Measurements from ENCODE around the gene HCN2.
"Not testable (repeated sequence)": the region's sequence is repeated elsewhere in the genome, so short reads cannot be mapped to it uniquely, and the experiment has no call there.

HCN2 gene

GRCh38 chr19:605061-605971 lies 15.6 kb downstream of the HCN2 start:
- ATAC-seq (replicated peaks; ENCODE audit: extremely low read depth, poor library complexity, severe bottlenecking): not testable (repeated sequence)

GRCh38 chr19:607301-608154 lies 17.8 kb downstream of the HCN2 start:
- DNase-seq (ENCODE audit: low spot score in 2 of 2): no peak
- Mint-ChIP-seq H3K36me3 (ENCODE audit: insufficient read depth) (peaks cover 8% of the 10 kb centered on the region), H3K27ac (ENCODE audit: low read depth) (no peak overlapping the region), H3K4me1 (peaks cover 17% of the 10 kb centered on the region), H3K9me3 (no peaks in the 10 kb centered on the region), H3K27me3 (no peaks in the 10 kb centered on the region), H3K4me3 (no peak overlapping the region)
- no peak for ATAC-seq (replicated peaks; ENCODE audit: extremely low read depth, poor library complexity, severe bottlenecking)

More at GRCh38 chr19:605061-605971, 15.6 kb downstream of the HCN2 start:
- not testable (repeated sequence) for DNase-seq (ENCODE audit: low spot score in 2 of 2); H3K36me3 Mint-ChIP-seq (ENCODE audit: insufficient read depth); H3K4me1 Mint-ChIP-seq; H3K9me3 Mint-ChIP-seq; H3K27ac Mint-ChIP-seq (ENCODE audit: low read depth); H3K27me3 Mint-ChIP-seq; H3K4me3 Mint-ChIP-seq

GRCh38 chr19:608155-609003 lies 18.7 kb downstream of the HCN2 start:
- peaks cover 8% of the 10 kb centered on the region for H3K36me3 Mint-ChIP-seq (ENCODE audit: insufficient read depth)
- ATAC-seq (replicated peaks; ENCODE audit: extremely low read depth, poor library complexity, severe bottlenecking): no peak
- H3K9me3 Mint-ChIP-seq: no peaks in the 10 kb centered on the region
- H3K27ac Mint-ChIP-seq (ENCODE audit: low read depth): no peak overlapping the region
- no peak overlapping the region for H3K4me3 Mint-ChIP-seq
- no peak for DNase-seq (ENCODE audit: low spot score in 2 of 2)
- peaks cover 17% of the 10 kb centered on the region for H3K4me1 Mint-ChIP-seq
- H3K27me3 Mint-ChIP-seq: no peaks in the 10 kb centered on the region

- H3K36me3 Mint-ChIP-seq (ENCODE audit: insufficient read depth): peaks cover 6% of the 10 kb centered on the region
- peaks cover 17% of the 10 kb centered on the region for H3K4me1 Mint-ChIP-seq
- no peak overlapping the region for H3K27ac Mint-ChIP-seq (ENCODE audit: low read depth)
- DNase-seq (ENCODE audit: low spot score in 2 of 2) (no peak), ATAC-seq (replicated peaks; ENCODE audit: extremely low read depth, poor library complexity, severe bottlenecking) (no peak)
- no peak overlapping the region for H3K4me3 Mint-ChIP-seq
- no peaks in the 10 kb centered on the region for H3K9me3 Mint-ChIP-seq
- no peaks in the 10 kb centered on the region for H3K27me3 Mint-ChIP-seq
Observed at GRCh38 chr19:609004-609346, 19.3 kb downstream of the HCN2 start.

GRCh38 chr19:610071-610800 lies 20.6 kb downstream of the HCN2 start:
- Mint-ChIP-seq H3K4me3 (peak overlapping the region; percentile 81), H3K4me1 (peaks cover 17% of the 10 kb centered on the region), H3K27ac (ENCODE audit: low read depth) (peak overlapping the region; percentile 83), H3K36me3 (ENCODE audit: insufficient read depth) (peaks cover 8% of the 10 kb centered on the region), H3K9me3 (no peaks in the 10 kb centered on the region), H3K27me3 (no peaks in the 10 kb centered on the region)
- peak in 1 of 2 donors; percentile 25 for DNase-seq (ENCODE audit: low spot score in 2 of 2)
- peak; percentile 37 for ATAC-seq (replicated peaks; ENCODE audit: extremely low read depth, poor library complexity, severe bottlenecking)

- Mint-ChIP-seq H3K27me3 (no peaks in the 10 kb centered on the region), H3K4me1 (peaks cover 17% of the 10 kb centered on the region), H3K9me3 (no peaks in the 10 kb centered on the region), H3K4me3 (peak overlapping the region; percentile 81), H3K36me3 (ENCODE audit: insufficient read depth) (peaks cover 10% of the 10 kb centered on the region), H3K27ac (ENCODE audit: low read depth) (peak overlapping the region; percentile 83)
- ATAC-seq (replicated peaks; ENCODE audit: extremely low read depth, poor library complexity, severe bottlenecking): peak; percentile 64
- DNase-seq (ENCODE audit: low spot score in 2 of 2): peak in 1 of 2 donors; percentile 43
Observed at GRCh38 chr19:610801-611480, 21.3 kb downstream of the HCN2 start.

GRCh38 chr19:611481-611868 lies 21.8 kb downstream of the HCN2 start:
- Mint-ChIP-seq H3K9me3 (no peaks in the 10 kb centered on the region), H3K36me3 (ENCODE audit: insufficient read depth) (peaks cover 10% of the 10 kb centered on the region), H3K27me3 (no peaks in the 10 kb centered on the region), H3K27ac (ENCODE audit: low read depth) (peak overlapping the region; percentile 83), H3K4me3 (peak overlapping the region; percentile 81), H3K4me1 (peaks cover 17% of the 10 kb centered on the region)
- DNase-seq (ENCODE audit: low spot score in 2 of 2) (no peak), ATAC-seq (replicated peaks; ENCODE audit: extremely low read depth, poor library complexity, severe bottlenecking) (peak; percentile 71)

- Mint-ChIP-seq H3K36me3 (ENCODE audit: insufficient read depth) (peaks cover 14% of the 10 kb centered on the region), H3K27me3 (no peaks in the 10 kb centered on the region), H3K27ac (ENCODE audit: low read depth) (no peak overlapping the region), H3K4me1 (peaks cover 17% of the 10 kb centered on the region), H3K9me3 (no peaks in the 10 kb centered on the region), H3K4me3 (no peak overlapping the region)
- ATAC-seq (replicated peaks; ENCODE audit: extremely low read depth, poor library complexity, severe bottlenecking) (no peak), DNase-seq (ENCODE audit: low spot score in 2 of 2) (no peak)
Observed at GRCh38 chr19:612941-613340, 23.3 kb downstream of the HCN2 start.

- no peaks in the 10 kb centered on the region for H3K9me3 Mint-ChIP-seq
- H3K27me3 Mint-ChIP-seq: no peaks in the 10 kb centered on the region
- peaks cover 21% of the 10 kb centered on the region for H3K36me3 Mint-ChIP-seq (ENCODE audit: insufficient read depth)
- DNase-seq (ENCODE audit: low spot score in 2 of 2): no peak
- peaks cover 17% of the 10 kb centered on the region for H3K4me1 Mint-ChIP-seq
- no peak overlapping the region for H3K27ac Mint-ChIP-seq (ENCODE audit: low read depth)
- no peak for ATAC-seq (replicated peaks; ENCODE audit: extremely low read depth, poor library complexity, severe bottlenecking)
- H3K4me3 Mint-ChIP-seq: peak overlapping the region; percentile 19
Observed at GRCh38 chr19:613732-614567, 24.3 kb downstream of the HCN2 start.

- H3K9me3 Mint-ChIP-seq: no peaks in the 10 kb centered on the region
- H3K4me3 Mint-ChIP-seq: peak overlapping the region; percentile 34
- peaks cover 24% of the 10 kb centered on the region for H3K36me3 Mint-ChIP-seq (ENCODE audit: insufficient read depth)
- H3K4me1 Mint-ChIP-seq: peaks cover 11% of the 10 kb centered on the region
- no peak overlapping the region for H3K27ac Mint-ChIP-seq (ENCODE audit: low read depth)
- H3K27me3 Mint-ChIP-seq: no peaks in the 10 kb centered on the region
- ATAC-seq (replicated peaks; ENCODE audit: extremely low read depth, poor library complexity, severe bottlenecking) (no peak), DNase-seq (ENCODE audit: low spot score in 2 of 2) (no peak)
Observed at GRCh38 chr19:615619-616018, 25.9 kb downstream of the HCN2 start.

Measured in central memory CD8-positive, alpha-beta T cell (primary cell).